Right lobe of liver (tissue), 6 donors: ENCODE data around the gene ARMH1. TPM values are rescaled to one million over a fixed set of nuclear protein-coding genes. Genes with fewer than 3 reads are reported as not detected.

Experiments used
- ATAC-seq, 4 donors: fragments of 200-7000 bp; cut with Tn5 transposase; one replicate each; pipeline ENCODE4 v1.9.1; 2020; ENCODE audit warnings: mild to moderate bottlenecking in 4 of 4, moderate library complexity in 4 of 4
- DNase-seq, 3 donors: peaks; one replicate each; pipeline ENCODE4 v3.0.0-alpha.2; 2020
- H3K27ac ChIP-seq, 3 donors: fragments of 200-600 bp; one replicate each; pipeline ENCODE4 v1.8.0; 2022
- H3K27me3 ChIP-seq, 2 donors: fragments of 200-600 bp; one replicate each; pipeline ENCODE4 v1.8.0; 2022
- H3K36me3 ChIP-seq, 4 donors: fragments of 200-600 bp; sonication (generic) in 1 of 4; one replicate each; pipeline versions ENCODE4 v1.5.1 to v1.8.0; 2017 to 2022; ENCODE audit warnings: control low read depth in 1 of 4
- H3K4me1 ChIP-seq, 4 donors: fragments of 200-600 bp; sonication (generic) in 1 of 4; one replicate each; pipeline versions ENCODE4 v1.5.1 to v1.8.0; 2017 to 2022; ENCODE audit warnings: control low read depth in 1 of 4
- H3K4me3 ChIP-seq, 3 donors: fragments of 200-600 bp; one replicate each; pipeline ENCODE4 v1.8.0; 2022
- H3K9me3 ChIP-seq, 4 donors: fragments of 200-600 bp; sonication (generic) in 1 of 4; one replicate each; pipeline versions ENCODE4 v1.5.1 to v1.8.0; 2017 to 2022; ENCODE audit warnings: control low read depth in 1 of 4
- CTCF ChIP-seq, 4 donors: fragments of 200-600 bp in 3 of 4; fragments of 450-650 bp in 1 of 4; IDR thresholded peaks; one replicate each; pipeline versions ENCODE4 v1.5.1 to v1.8.0; 2016 to 2022; ENCODE audit warnings: antibody characterized with exemption in 4 of 4, mild to moderate bottlenecking in 2 of 4
- POLR2A ChIP-seq: fragments of 450-650 bp; IDR thresholded peaks from one replicate; pipeline ENCODE4 v1.6.1; 2017; ENCODE audit warnings: antibody characterized with exemption, mild to moderate bottlenecking
- WGBS: methylation state at CpG from one replicate; pipeline ENCODE4 v1.1.6; 2018; ENCODE audit warnings: low coverage, low lambda C conversion rate; ENCODE audit not compliant: insufficient coverage; ENCODE audit errors: missing lambda C conversion rate; 5-methylcytosine and 5-hydroxymethylcytosine counted together
- intact Hi-C, 2 donors: fragments of 100-400 bp; cut with DNase I; formaldehyde crosslinking; loops; one replicate each; pipeline versions ENCODE4 v1.11.2 to v1.14.1; 2022
- total RNA-seq, 6 experiments: library from RNA; depleted of rRNA in 2 of 6; stranded (reverse); fragments of >200 nt in 2 of 6; fragmentation: NEBNext Ultra II Directional in 3 of 6; extraction: Animal tissue kit (Norgen Biotek cat#: 25700) in 3 of 6; gene quantifications; one replicate each; pipeline versions ENCODE4 v1.1.0 to v1.2.4, GENCODE V29; 2016 to 2023
- donor health status: DM: no; HTN: yes; CAD: no.
- donor health status: DM: no; HTN: no; CAD: no.
- donor health status: DM: no; HTN: no; CAD: no.
- donor health status: DM: no; HTN: yes; CAD: no.
- donor health status: DM: no; HTN: yes; CAD: no.

The ARMH1 gene
- total RNA-seq, 6 experiments from 2014 or later, result 2.7 to 18.4 (median 5.2) TPM

- H3K27me3 ChIP-seq, result no peaks in the 10 kb centered on the region
- H3K36me3 ChIP-seq, result peaks cover 0 to 40% (median 14%) of the 10 kb centered on the region in 4 donors
- DNase-seq, result no peak
- WGBS, result 50% methylated on average over 1 of the region's 2 CpGs
- TF ChIP-seq POLR2A (no peak), CTCF (IDR thresholded peaks at IDR 0.05) (no peak)
- intact Hi-C loops, result no loop called here
- no peak overlapping the region for H3K27ac ChIP-seq
- H3K4me1 ChIP-seq, result peaks cover 0 to 29% (median 14%) of the 10 kb centered on the region in 4 donors
- H3K9me3 ChIP-seq, result no peaks in the 10 kb centered on the region
- ATAC-seq, result no peak
- no peak overlapping the region for H3K4me3 ChIP-seq
Observed at GRCh38 chr1:44647896-44648295, 26.6 kb upstream of the ARMH1 start.

- Histone ChIP-seq H3K4me3 (no peak overlapping the region), H3K4me1 (peaks cover 0 to 24% (median 12%) of the 10 kb centered on the region in 4 donors), H3K36me3 (peaks cover 0 to 38% (median 15%) of the 10 kb centered on the region in 4 donors), H3K9me3 (no peaks in the 10 kb centered on the region), H3K27me3 (no peaks in the 10 kb centered on the region), H3K27ac (no peak overlapping the region)
- intact Hi-C loops, result no loop called here
- TF ChIP-seq POLR2A (no peak), CTCF (IDR thresholded peaks at IDR 0.05) (no peak)
- DNase-seq, result peak in 1 of 3 donors; percentile 17
- ATAC-seq, result no peak
- WGBS, result 88% methylated on average over 11 of the region's 13 CpGs
Observed at GRCh38 chr1:44648529-44649250, 25.8 kb upstream of the ARMH1 start.

GRCh38 chr1:44649788-44650158 lies 24.7 kb upstream of the ARMH1 start:
- TF ChIP-seq CTCF (IDR thresholded peaks at IDR 0.05) (no peak), POLR2A (no peak)
- peak in 1 of 3 donors; percentile 40 for DNase-seq
- H3K27ac ChIP-seq, result no peak overlapping the region
- H3K9me3 ChIP-seq, result no peaks in the 10 kb centered on the region
- WGBS, result 73% methylated on average over 5 of the region's 13 CpGs
- H3K4me1 ChIP-seq, result peaks cover 0 to 15% (median 6%) of the 10 kb centered on the region in 4 donors
- no peak for ATAC-seq
- no peak overlapping the region for H3K4me3 ChIP-seq
- intact Hi-C loops, result loop anchor here (5.0 kb wide), 1 partner anchor 37 kb away; no protein-coding TSS in a partner anchor
- peaks cover 0 to 38% (median 18%) of the 10 kb centered on the region in 4 donors for H3K36me3 ChIP-seq
- no peaks in the 10 kb centered on the region for H3K27me3 ChIP-seq

GRCh38 chr1:44650159-44650831 lies 24.2 kb upstream of the ARMH1 start:
- ATAC-seq (peak; percentile 13 to 38 (median 27)), DNase-seq (peak; percentile 56 to 85 (median 61))
- Histone ChIP-seq H3K4me3 (no peak overlapping the region), H3K4me1 (peaks cover 0 to 9% (median 4%) of the 10 kb centered on the region in 4 donors), H3K9me3 (no peaks in the 10 kb centered on the region), H3K27ac (no peak overlapping the region), H3K27me3 (no peaks in the 10 kb centered on the region), H3K36me3 (peaks cover 0 to 35% (median 21%) of the 10 kb centered on the region in 4 donors)
- WGBS, result 43% methylated on average over 8 of the region's 23 CpGs
- TF ChIP-seq CTCF (IDR thresholded peaks at IDR 0.05) (no peak), POLR2A (no peak)
- intact Hi-C loops, result loop anchor here (5.0 kb wide), 1 partner anchor 38 kb away; no protein-coding TSS in a partner anchor
